K562 (cell line): Measurements from ENCODE around the gene DVL3. TPM values are rescaled to one million over a fixed set of nuclear protein-coding genes. Genes with fewer than 3 reads are reported as not detected.
A peak's percentile ranks its signal among the peaks of the same experiment; 100 is the strongest.

ENCODE experiments used
- BCLAF1 ChIP-seq, 2 experiments: fragments of 450-650 bp in 1 of 2; IDR thresholded peaks; 2 replicates each; pipeline ENCODE4 v1.6.1; 2011 to 2017; ENCODE audit warnings: low read depth in 2 of 2, antibody characterized with exemption in 1 of 2, borderline replicate concordance in 1 of 2, low read length in 1 of 2, mild to moderate bottlenecking in 1 of 2, mixed read lengths in 1 of 2; ENCODE audit not compliant: control insufficient read depth in 1 of 2
- CBX3 ChIP-seq, 2 experiments: IDR thresholded peaks; 1 replicate in 1 of 2; 2 replicates in 1 of 2; pipeline ENCODE4 v1.6.1; 2012; ENCODE audit warnings: inconsistent platforms in 2 of 2, low read length in 2 of 2, borderline replicate concordance in 1 of 2, control low read depth in 1 of 2
- CBX8 ChIP-seq: fragments of 200-600 bp; sonication (generic); IDR thresholded peaks from 2 replicates; pipeline ENCODE4 v1.6.1; 2012; ENCODE audit warnings: borderline replicate concordance, mixed run types, low read depth, mild to moderate bottlenecking, moderate library complexity, mixed read lengths, low read length, control low read depth, inconsistent platforms; ENCODE audit not compliant: poor library complexity, severe bottlenecking; ENCODE audit errors: extremely low read depth
- CCAR2 ChIP-seq: fragments of 200-400 bp; formaldehyde crosslinking; IDR thresholded peaks from 2 replicates; pipeline ENCODE4 v1.6.1; 2017; ENCODE audit warnings: mild to moderate bottlenecking, low read depth, low read length
- DACH1 ChIP-seq: fragments of 450-650 bp; IDR thresholded peaks from 2 replicates; pipeline ENCODE4 v1.6.1; 2018; ENCODE audit not compliant: partially characterized antibody
- ERF ChIP-seq: fragments of 450-650 bp; formaldehyde crosslinking; IDR thresholded peaks from 2 replicates; pipeline ENCODE4 v1.4.0; 2020; ENCODE audit warnings: mild to moderate bottlenecking, mixed read lengths
- MAZ ChIP-seq, 2 experiments: fragments of 450-650 bp in 1 of 2; sonication (generic) in 1 of 2; formaldehyde crosslinking; IDR thresholded peaks in 1 of 2; conservative IDR thresholded peaks in 1 of 2; 2 replicates each; pipeline versions ENCODE4 v1.4.0 to v1.5.0; 2020; ENCODE audit warnings: mild to moderate bottlenecking in 1 of 2, missing genetic modification reagents in 1 of 2
- MECOM ChIP-seq: fragments of 250-450 bp; sonication (Bioruptor Pico); IDR thresholded peaks from 2 replicates; pipeline ENCODE4 v1.8.0; 2022; ENCODE audit warnings: inconsistent platforms
- POLR3A ChIP-seq: IDR thresholded peaks from 2 replicates; pipeline ENCODE4 v1.6.1; 2011; ENCODE audit warnings: borderline replicate concordance, mild to moderate bottlenecking, moderate library complexity; ENCODE audit not compliant: insufficient read length, insufficient read depth; ENCODE audit errors: extremely low read depth
- SLC30A9 ChIP-seq: fragments of 250-450 bp; sonication (Bioruptor Pico); IDR thresholded peaks from 2 replicates; pipeline ENCODE4 v1.8.0; 2022; ENCODE audit warnings: mild to moderate bottlenecking, moderate library complexity
- TAF9B ChIP-seq: fragments of 450-650 bp; IDR thresholded peaks from 2 replicates; pipeline ENCODE4 v1.6.1; 2018; ENCODE audit warnings: mild to moderate bottlenecking; ENCODE audit not compliant: partially characterized antibody
- ZBED1 ChIP-seq: IDR thresholded peaks from 2 replicates; pipeline ENCODE4 v1.6.1; 2014
- ZNF436 ChIP-seq: fragments of 250-450, 450-650 bp; sonication (Bioruptor Pico); formaldehyde crosslinking; IDR thresholded peaks from 2 replicates; pipeline ENCODE4 v1.7.0; 2020; ENCODE audit warnings: mild to moderate bottlenecking
- ZNF695 ChIP-seq: fragments of 450-650 bp; formaldehyde crosslinking; IDR thresholded peaks from 2 replicates; pipeline ENCODE4 v1.4.0; 2020; ENCODE audit warnings: mild to moderate bottlenecking, moderate library complexity
- polyA plus RNA-seq, 8 experiments: library from polyadenylated mRNA; depleted of rRNA in 4 of 8; stranded (reverse) in 5 of 8; unstranded in 3 of 8; fragments of >200 nt; fragmentation: Nextera tagmentation in 2 of 8; fragmentation: Illumina TruSeq in 1 of 8; extraction: Ambion mirVana in 2 of 8; extraction: Trizol in 1 of 8; gene quantifications; 2 replicates each; pipeline versions ENCODE4 v1.2.1 to v1.2.3, GENCODE V29; 2011 to 2014; ENCODE audit warnings: inconsistent platforms in 1 of 8, missing spikeins in 1 of 8
- total RNA-seq, 7 experiments: library from RNA; depleted of rRNA in 6 of 7; stranded (reverse); fragments of >200 nt in 6 of 7; fragmentation: Illumina TruSeq in 2 of 7; extraction: Trizol in 2 of 7; gene quantifications; 2 replicates each; pipeline versions ENCODE4 v1.2.1 to v1.2.3, GENCODE V29; 2011 to 2021; ENCODE audit warnings: low replicate concordance in 1 of 7
- TF ChIP-seq, protein P1 (sequence below), 3 experiments: fragments of 200-800 bp in 1 of 3; fragments of 250-450 bp in 1 of 3; fragments of 450-650 bp in 1 of 3; sonication (Bioruptor Pico) in 1 of 3; sonication (Bioruptor generic) in 1 of 3; formaldehyde crosslinking in 1 of 3; IDR thresholded peaks; 2 replicates each; pipeline versions ENCODE4 v1.6.1 to v1.8.0; 2016 to 2022; ENCODE audit warnings: mild to moderate bottlenecking in 2 of 3, missing genetic modification characterization in 2 of 3, missing compliant biosample characterization in 1 of 3, moderate library complexity in 1 of 3
- TF ChIP-seq, protein P2 (sequence below): fragments of 200-800 bp; sonication (Bioruptor generic); IDR thresholded peaks from 2 replicates; pipeline ENCODE4 v1.6.1; 2017; ENCODE audit warnings: missing genetic modification characterization, missing compliant biosample characterization

DVL3 gene
- total and polyA plus RNA-seq, 9 of the 15 experiments (the other 6 are each of a cell fraction or from before 2014, with no cell fraction given) = 3.1 to 57.9 (median 20.1) TPM

- TF ChIP-seq BCLAF1 (IDR thresholded peaks at IDR 0.05; ENCODE audit: borderline replicate concordance in 1 of 2, control insufficient read depth in 1 of 2, low read depth in 2 of 2, low read length in 1 of 2) (no peak), MAZ (CRISPR knock-in tag; conservative IDR thresholded peaks at IDR 0.05 in 1 of 2, IDR thresholded peaks at IDR 0.05 in 1 of 2) (peak; percentile 88 to 92), CBX3 (IDR thresholded peaks at IDR 0.05; ENCODE audit: borderline replicate concordance in 1 of 2, low read length in 2 of 2) (no peak), DACH1 (no peak), CBX8 (no peak), ERF (CRISPR knock-in tag) (peak; percentile 52; the same call in 1 of the 2 replicates), MECOM (CRISPR knock-in tag) (no peak), POLR3A (no peak), ZBED1 (peak; percentile 47; the same call in 1 of the 2 replicates), CCAR2 (no peak), SLC30A9 (CRISPR knock-in tag) (no peak), TAF9B (no peak), ZNF436 (CRISPR knock-in tag) (no peak), ZNF695 (CRISPR knock-in tag) (no peak)
- TF ChIP-seq, protein P1, sequence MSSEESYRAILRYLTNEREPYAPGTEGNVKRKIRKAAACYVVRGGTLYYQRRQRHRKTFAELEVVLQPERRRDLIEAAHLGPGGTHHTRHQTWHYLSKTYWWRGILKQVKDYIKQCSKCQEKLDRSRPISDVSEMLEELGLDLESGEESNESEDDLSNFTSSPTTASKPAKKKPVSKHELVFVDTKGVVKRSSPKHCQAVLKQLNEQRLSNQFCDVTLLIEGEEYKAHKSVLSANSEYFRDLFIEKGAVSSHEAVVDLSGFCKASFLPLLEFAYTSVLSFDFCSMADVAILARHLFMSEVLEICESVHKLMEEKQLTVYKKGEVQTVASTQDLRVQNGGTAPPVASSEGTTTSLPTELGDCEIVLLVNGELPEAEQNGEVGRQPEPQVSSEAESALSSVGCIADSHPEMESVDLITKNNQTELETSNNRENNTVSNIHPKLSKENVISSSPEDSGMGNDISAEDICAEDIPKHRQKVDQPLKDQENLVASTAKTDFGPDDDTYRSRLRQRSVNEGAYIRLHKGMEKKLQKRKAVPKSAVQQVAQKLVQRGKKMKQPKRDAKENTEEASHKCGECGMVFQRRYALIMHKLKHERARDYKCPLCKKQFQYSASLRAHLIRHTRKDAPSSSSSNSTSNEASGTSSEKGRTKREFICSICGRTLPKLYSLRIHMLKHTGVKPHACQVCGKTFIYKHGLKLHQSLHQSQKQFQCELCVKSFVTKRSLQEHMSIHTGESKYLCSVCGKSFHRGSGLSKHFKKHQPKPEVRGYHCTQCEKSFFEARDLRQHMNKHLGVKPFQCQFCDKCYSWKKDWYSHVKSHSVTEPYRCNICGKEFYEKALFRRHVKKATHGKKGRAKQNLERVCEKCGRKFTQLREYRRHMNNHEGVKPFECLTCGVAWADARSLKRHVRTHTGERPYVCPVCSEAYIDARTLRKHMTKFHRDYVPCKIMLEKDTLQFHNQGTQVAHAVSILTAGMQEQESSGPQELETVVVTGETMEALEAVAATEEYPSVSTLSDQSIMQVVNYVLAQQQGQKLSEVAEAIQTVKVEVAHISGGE (CRISPR knock-in tag; IDR thresholded peaks at IDR 0.05) = peak in 1 of 3 experiments; percentile 85; a peak in 2 of 6 replicates
- TF ChIP-seq, protein P2, sequence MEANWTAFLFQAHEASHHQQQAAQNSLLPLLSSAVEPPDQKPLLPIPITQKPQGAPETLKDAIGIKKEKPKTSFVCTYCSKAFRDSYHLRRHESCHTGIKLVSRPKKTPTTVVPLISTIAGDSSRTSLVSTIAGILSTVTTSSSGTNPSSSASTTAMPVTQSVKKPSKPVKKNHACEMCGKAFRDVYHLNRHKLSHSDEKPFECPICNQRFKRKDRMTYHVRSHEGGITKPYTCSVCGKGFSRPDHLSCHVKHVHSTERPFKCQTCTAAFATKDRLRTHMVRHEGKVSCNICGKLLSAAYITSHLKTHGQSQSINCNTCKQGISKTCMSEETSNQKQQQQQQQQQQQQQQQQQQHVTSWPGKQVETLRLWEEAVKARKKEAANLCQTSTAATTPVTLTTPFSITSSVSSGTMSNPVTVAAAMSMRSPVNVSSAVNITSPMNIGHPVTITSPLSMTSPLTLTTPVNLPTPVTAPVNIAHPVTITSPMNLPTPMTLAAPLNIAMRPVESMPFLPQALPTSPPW (CRISPR knock-in tag) = peak; percentile 89
Measured at GRCh38 chr3:184174646-184175492, 19.7 kb downstream of the DVL3 start, which contains the start of gene AP2M1 (continued).
